CD4-positive, CD25-positive, alpha-beta regulatory T cell (primary cell): Measurements from ENCODE around the gene DAPL1. TPM values are rescaled to one million over a fixed set of nuclear protein-coding genes. Genes with fewer than 3 reads are reported as not detected.
A peak's percentile ranks its signal among the peaks of the same experiment; 100 is the strongest.

Source experiments
- ATAC-seq, 2 donors: fragments of 150-1000 bp; cut with Tn5 transposase; one replicate each; pipeline ENCODE4 v1.10.0; 2021; ENCODE audit warnings: low read depth in 2 of 2, moderate number of reproducible peaks in 2 of 2, moderate library complexity in 1 of 2
- DNase-seq, 3 donors: peaks; one replicate each; pipeline versions ENCODE4 v3.0.0 to v3.0.0-alpha.2; 2012 to 2022; ENCODE audit warnings: mixed read lengths in 1 of 3
- H3K27ac ChIP-seq: one replicate; pipeline ENCODE4 v1.7.0; 2013; ENCODE audit warnings: mild to moderate bottlenecking, low read length; ENCODE audit not compliant: insufficient read depth, poor library complexity, severe bottlenecking
- H3K27me3 ChIP-seq: one replicate; pipeline ENCODE4 v1.7.0; 2013; ENCODE audit warnings: low read length; ENCODE audit not compliant: control insufficient read depth, insufficient read depth
- H3K36me3 ChIP-seq: one replicate; pipeline ENCODE4 v1.7.0; 2013; ENCODE audit warnings: mild to moderate bottlenecking, low read length, moderate library complexity; ENCODE audit not compliant: control insufficient read depth, insufficient read depth
- H3K4me1 ChIP-seq: 2 replicates; pipeline ENCODE4 v1.7.0; 2013; ENCODE audit warnings: mild to moderate bottlenecking, low read length; ENCODE audit not compliant: insufficient read depth, control insufficient read depth, poor library complexity, severe bottlenecking
- H3K4me3 ChIP-seq: one replicate; pipeline ENCODE4 v1.7.0; 2013; ENCODE audit warnings: low read depth, mild to moderate bottlenecking, low read length, moderate library complexity
- H3K9me3 ChIP-seq, 2 experiments: 1 replicate in 1 of 2; 2 replicates in 1 of 2; pipeline ENCODE4 v1.7.0; 2013; ENCODE audit warnings: low read length in 2 of 2, mild to moderate bottlenecking in 1 of 2, moderate library complexity in 1 of 2; ENCODE audit not compliant: control insufficient read depth in 2 of 2
- H3K27ac Mint-ChIP-seq, 3 donors: one replicate each; pipeline ENCODE4 v1.8.0; 2020 to 2022; ENCODE audit warnings: mild to moderate bottlenecking in 3 of 3, mixed read lengths in 3 of 3, moderate library complexity in 2 of 3
- H3K27me3 Mint-ChIP-seq: one replicate; pipeline ENCODE4 v1.8.0; 2022; ENCODE audit warnings: mild to moderate bottlenecking, mixed read lengths
- H3K36me3 Mint-ChIP-seq: one replicate; pipeline ENCODE4 v1.8.0; 2020; ENCODE audit warnings: mixed read lengths
- H3K4me1 Mint-ChIP-seq, 4 donors: one replicate each; pipeline ENCODE4 v1.8.0; 2020 to 2022; ENCODE audit warnings: mixed read lengths in 4 of 4, mild to moderate bottlenecking in 1 of 4
- H3K4me3 Mint-ChIP-seq, 4 donors: one replicate each; pipeline ENCODE4 v1.8.0; 2020 to 2022; ENCODE audit warnings: mild to moderate bottlenecking in 4 of 4, mixed read lengths in 4 of 4, moderate library complexity in 3 of 4
- H3K9me3 Mint-ChIP-seq, 7 donors: one replicate each; pipeline ENCODE4 v1.8.0; 2020 to 2022; ENCODE audit warnings: mixed read lengths in 7 of 7, mild to moderate bottlenecking in 3 of 7, moderate library complexity in 2 of 7
- polyA plus RNA-seq, 4 donors: library from polyadenylated mRNA; unstranded; fragments of 300-500 nt; fragmentation: Illumina TruSeq; gene quantifications; one replicate each; pipeline ENCODE4 v1.2.3, GENCODE V29; 2021
- total RNA-seq: library from RNA; stranded (reverse); gene quantifications from one replicate; pipeline ENCODE4 v1.2.3, GENCODE V29; 2022

Gene DAPL1
- total and polyA plus RNA-seq, 5 donors from 2014 or later, result not detected

DNA sequence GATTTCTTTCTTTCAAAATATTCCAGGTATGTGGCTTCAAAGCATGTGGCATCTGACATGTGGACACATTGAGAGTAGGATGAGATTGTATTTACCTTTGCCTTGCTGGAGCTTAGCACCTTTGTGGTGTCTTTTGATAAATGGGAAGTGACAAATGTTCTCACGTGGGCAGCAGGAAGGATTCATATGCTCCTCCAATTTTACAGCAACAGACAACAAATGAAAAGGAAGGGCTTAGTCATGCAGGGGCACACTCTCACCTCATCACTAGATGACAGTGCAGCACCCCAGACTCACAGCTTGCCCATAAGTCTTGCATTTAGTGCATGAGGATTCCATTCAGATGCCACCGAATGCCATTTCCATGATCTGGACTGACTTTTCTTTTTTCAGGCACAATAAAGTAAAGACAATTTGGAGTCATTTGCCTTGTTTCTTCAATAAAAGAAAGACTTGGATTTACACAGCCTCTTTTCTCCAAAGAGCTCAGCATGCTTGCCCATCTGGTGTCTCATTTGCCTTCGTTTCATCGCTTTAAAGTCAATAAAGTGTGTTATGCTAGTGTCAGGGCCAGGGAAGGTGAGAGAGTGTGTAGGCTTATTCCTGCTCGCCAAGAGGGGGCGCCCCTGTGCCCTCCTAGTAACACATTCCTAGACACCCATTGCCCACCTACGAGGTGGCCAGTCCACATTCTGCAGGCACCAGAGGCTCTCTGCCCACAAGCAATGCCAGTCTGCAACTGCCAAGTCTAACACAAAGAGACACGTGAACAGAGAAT is 39.6 kb upstream of the DAPL1 start:
- Histone ChIP-seq H3K9me3 (no peaks in the 10 kb centered on the region), H3K27ac (no peak overlapping the region), H3K4me1 (no peaks in the 10 kb centered on the region), H3K27me3 (no peaks in the 10 kb centered on the region), H3K4me3 (no peak overlapping the region), H3K36me3 (no peaks in the 10 kb centered on the region)
- H3K9me3 Mint-ChIP-seq, result peaks cover 0 to 1% (median 0%) of the 10 kb centered on the region in 7 donors
- H3K27me3 Mint-ChIP-seq, result peaks cover 8% of the 10 kb centered on the region
- ATAC-seq (no peak), DNase-seq (peak in 1 of 3 donors; percentile 4)
- no peaks in the 10 kb centered on the region for H3K36me3 Mint-ChIP-seq
- no peak overlapping the region for H3K4me3 Mint-ChIP-seq
- no peak overlapping the region for H3K27ac Mint-ChIP-seq
- H3K4me1 Mint-ChIP-seq, result no peaks in the 10 kb centered on the region

DNA sequence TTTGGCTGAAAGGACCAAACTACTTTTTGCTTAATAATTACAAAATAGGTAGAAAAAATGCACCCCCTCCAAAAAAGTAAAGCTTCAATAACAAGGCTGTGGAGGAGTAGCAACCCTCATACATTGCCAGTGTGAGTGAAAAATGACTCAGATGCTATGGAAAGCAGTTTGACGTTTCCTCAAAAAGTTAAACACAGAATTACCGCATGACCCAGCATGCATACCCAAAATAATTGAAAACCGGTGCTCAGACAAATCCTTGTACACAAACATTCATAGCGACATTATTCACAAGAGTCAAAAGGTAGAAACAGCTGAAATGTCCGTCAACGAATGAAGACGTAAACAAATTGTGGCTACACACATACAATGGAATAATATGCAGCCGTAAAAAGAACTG is 38.8 kb upstream of the DAPL1 start:
- H3K36me3 Mint-ChIP-seq, result no peaks in the 10 kb centered on the region
- no peak for DNase-seq
- no peak overlapping the region for H3K27ac Mint-ChIP-seq
- peaks cover 2% of the 10 kb centered on the region for H3K27me3 ChIP-seq
- peaks cover 8% of the 10 kb centered on the region for H3K27me3 Mint-ChIP-seq
- peaks cover 0 to 1% (median 0%) of the 10 kb centered on the region in 7 donors for H3K9me3 Mint-ChIP-seq
- ATAC-seq, result no peak
- no peak overlapping the region for H3K27ac ChIP-seq
- no peaks in the 10 kb centered on the region for H3K9me3 ChIP-seq
- H3K4me1 ChIP-seq, result no peaks in the 10 kb centered on the region
- no peaks in the 10 kb centered on the region for H3K4me1 Mint-ChIP-seq
- H3K4me3 Mint-ChIP-seq, result no peak overlapping the region
- H3K4me3 ChIP-seq, result no peak overlapping the region
- no peaks in the 10 kb centered on the region for H3K36me3 ChIP-seq

DNA sequence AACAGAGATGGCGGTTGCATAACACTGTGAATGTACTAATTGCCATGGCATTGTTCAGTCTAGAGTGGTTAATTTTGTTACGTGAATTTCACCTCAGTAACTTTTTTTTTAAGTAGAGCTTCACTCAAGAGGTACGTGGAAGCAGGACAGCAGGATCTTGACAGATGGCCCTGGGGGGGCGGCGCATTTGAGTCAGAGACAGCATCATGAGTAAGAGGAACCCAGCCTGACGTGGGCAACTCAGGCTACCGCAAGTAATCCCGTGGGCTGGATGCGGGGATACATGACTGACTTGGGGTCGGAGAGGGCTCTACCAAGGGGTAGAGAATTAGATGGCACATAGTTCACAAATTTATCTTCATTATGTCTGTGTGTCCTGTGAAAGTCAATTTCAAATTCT is 38.1 kb upstream of the DAPL1 start:
- Mint-ChIP-seq H3K27ac (no peak overlapping the region), H3K36me3 (no peaks in the 10 kb centered on the region)

GRCh38 chr2:158760887-158761286 is 34.2 kb upstream of the DAPL1 start:
- H3K4me3 ChIP-seq, result no peak overlapping the region
- no peak overlapping the region for H3K27ac Mint-ChIP-seq
- peaks cover 0 to 1% (median 0%) of the 10 kb centered on the region in 7 donors for H3K9me3 Mint-ChIP-seq
- no peaks in the 10 kb centered on the region for H3K36me3 Mint-ChIP-seq
- no peak overlapping the region for H3K4me3 Mint-ChIP-seq
- no peaks in the 10 kb centered on the region for H3K9me3 ChIP-seq
- H3K27me3 Mint-ChIP-seq, result peaks cover 4% of the 10 kb centered on the region
- no peaks in the 10 kb centered on the region for H3K4me1 ChIP-seq
- H3K27ac ChIP-seq, result no peak overlapping the region
- H3K36me3 ChIP-seq, result no peaks in the 10 kb centered on the region
- H3K4me1 Mint-ChIP-seq, result no peaks in the 10 kb centered on the region
- H3K27me3 ChIP-seq, result peaks cover 2% of the 10 kb centered on the region
- DNase-seq (no peak), ATAC-seq (no peak)

More for the DNA sequence above, 38.1 kb upstream of the DAPL1 start:
- Histone ChIP-seq H3K4me1 (no peaks in the 10 kb centered on the region), H3K4me3 (no peak overlapping the region), H3K36me3 (no peaks in the 10 kb centered on the region), H3K27me3 (peaks cover 2% of the 10 kb centered on the region), H3K9me3 (no peaks in the 10 kb centered on the region), H3K27ac (no peak overlapping the region)
- Mint-ChIP-seq H3K4me3 (no peak overlapping the region), H3K4me1 (no peaks in the 10 kb centered on the region), H3K27me3 (peaks cover 8% of the 10 kb centered on the region), H3K9me3 (peaks cover 0 to 1% (median 0%) of the 10 kb centered on the region in 7 donors)
- DNase-seq (no peak), ATAC-seq (no peak)

- DNase-seq (no peak), ATAC-seq (no peak)
- H3K9me3 ChIP-seq, result no peaks in the 10 kb centered on the region
- no peak overlapping the region for H3K27ac ChIP-seq
- H3K4me3 Mint-ChIP-seq, result no peak overlapping the region
- peaks cover 2% of the 10 kb centered on the region for H3K27me3 ChIP-seq
- H3K36me3 ChIP-seq, result no peaks in the 10 kb centered on the region
- H3K4me1 Mint-ChIP-seq, result no peaks in the 10 kb centered on the region
- H3K9me3 Mint-ChIP-seq, result peaks cover 0 to 2% (median 0%) of the 10 kb centered on the region in 7 donors
- H3K4me3 ChIP-seq, result no peak overlapping the region
- H3K27me3 Mint-ChIP-seq, result peaks cover 4% of the 10 kb centered on the region
- no peaks in the 10 kb centered on the region for H3K4me1 ChIP-seq
- no peaks in the 10 kb centered on the region for H3K36me3 Mint-ChIP-seq
- H3K27ac Mint-ChIP-seq, result no peak overlapping the region
These were observed 33.5 kb upstream of the DAPL1 start for GRCh38 chr2:158761621-158762020.

- Histone ChIP-seq H3K9me3 (no peaks in the 10 kb centered on the region), H3K27me3 (peaks cover 2% of the 10 kb centered on the region), H3K4me3 (no peak overlapping the region), H3K36me3 (no peaks in the 10 kb centered on the region), H3K4me1 (no peaks in the 10 kb centered on the region), H3K27ac (no peak overlapping the region)
- H3K9me3 Mint-ChIP-seq, result peaks cover 0 to 2% (median 0%) of the 10 kb centered on the region in 7 donors
- ATAC-seq (no peak), DNase-seq (no peak)
- no peak overlapping the region for H3K27ac Mint-ChIP-seq
- H3K27me3 Mint-ChIP-seq, result no peaks in the 10 kb centered on the region
- no peaks in the 10 kb centered on the region for H3K36me3 Mint-ChIP-seq
- no peaks in the 10 kb centered on the region for H3K4me1 Mint-ChIP-seq
- no peak overlapping the region for H3K4me3 Mint-ChIP-seq
These were observed 32.8 kb upstream of the DAPL1 start for GRCh38 chr2:158762336-158762735.

DNA sequence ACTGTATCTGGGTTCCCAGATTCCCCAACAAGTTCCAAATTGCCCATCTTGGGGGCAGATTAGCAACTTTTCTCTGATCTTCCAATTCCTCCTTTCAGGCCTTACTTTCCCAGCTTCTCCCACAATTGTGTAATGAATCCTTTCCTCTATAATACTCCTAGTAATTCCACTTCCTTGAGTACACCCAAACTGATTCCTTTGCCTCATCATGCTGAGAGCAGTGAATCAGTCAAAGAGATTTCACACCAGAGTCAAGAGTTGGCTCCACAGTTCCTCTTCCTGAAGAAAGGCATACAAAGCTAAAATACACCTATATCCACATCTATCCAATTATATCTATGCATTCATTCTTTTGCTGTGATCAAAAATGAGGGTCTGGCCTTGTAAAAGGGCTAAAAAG is 28.6 kb upstream of the DAPL1 start:
- H3K9me3 ChIP-seq, result no peaks in the 10 kb centered on the region
- no peaks in the 10 kb centered on the region for H3K36me3 ChIP-seq
- DNase-seq, result no peak
- H3K27me3 ChIP-seq, result no peaks in the 10 kb centered on the region
- H3K27ac Mint-ChIP-seq, result no peak overlapping the region
- no peaks in the 10 kb centered on the region for H3K4me1 Mint-ChIP-seq
- peaks cover 9% of the 10 kb centered on the region for H3K27me3 Mint-ChIP-seq
- no peak overlapping the region for H3K27ac ChIP-seq
- H3K4me1 ChIP-seq, result no peaks in the 10 kb centered on the region
- peaks cover 0 to 4% (median 0%) of the 10 kb centered on the region in 7 donors for H3K9me3 Mint-ChIP-seq
- H3K4me3 ChIP-seq, result no peak overlapping the region
- H3K36me3 Mint-ChIP-seq, result no peaks in the 10 kb centered on the region
- no peak for ATAC-seq
- H3K4me3 Mint-ChIP-seq, result no peak overlapping the region
